IMR-90 (cell line): Measurements from ENCODE around the gene PNPLA5.

Source experiments
- POLR2A ChIP-seq: IDR thresholded peaks from 2 replicates; pipeline ENCODE4 v1.6.1; 2012; ENCODE audit warnings: mild to moderate bottlenecking, low read depth, low read length
- TF ChIP-seq, protein P1 (sequence below): conservative IDR thresholded peaks from 2 replicates; pipeline ENCODE4 v1.5.1; 2012; ENCODE audit warnings: mild to moderate bottlenecking, low read depth, low read length, improper control_type of control experiment
- TF ChIP-seq, protein P2 (sequence below): fragments of 150-350 bp; IDR thresholded peaks from 2 replicates; pipeline ENCODE4 v1.6.1; 2017; ENCODE audit warnings: mild to moderate bottlenecking, antibody characterized with exemption, low read length, low read depth

DNA sequence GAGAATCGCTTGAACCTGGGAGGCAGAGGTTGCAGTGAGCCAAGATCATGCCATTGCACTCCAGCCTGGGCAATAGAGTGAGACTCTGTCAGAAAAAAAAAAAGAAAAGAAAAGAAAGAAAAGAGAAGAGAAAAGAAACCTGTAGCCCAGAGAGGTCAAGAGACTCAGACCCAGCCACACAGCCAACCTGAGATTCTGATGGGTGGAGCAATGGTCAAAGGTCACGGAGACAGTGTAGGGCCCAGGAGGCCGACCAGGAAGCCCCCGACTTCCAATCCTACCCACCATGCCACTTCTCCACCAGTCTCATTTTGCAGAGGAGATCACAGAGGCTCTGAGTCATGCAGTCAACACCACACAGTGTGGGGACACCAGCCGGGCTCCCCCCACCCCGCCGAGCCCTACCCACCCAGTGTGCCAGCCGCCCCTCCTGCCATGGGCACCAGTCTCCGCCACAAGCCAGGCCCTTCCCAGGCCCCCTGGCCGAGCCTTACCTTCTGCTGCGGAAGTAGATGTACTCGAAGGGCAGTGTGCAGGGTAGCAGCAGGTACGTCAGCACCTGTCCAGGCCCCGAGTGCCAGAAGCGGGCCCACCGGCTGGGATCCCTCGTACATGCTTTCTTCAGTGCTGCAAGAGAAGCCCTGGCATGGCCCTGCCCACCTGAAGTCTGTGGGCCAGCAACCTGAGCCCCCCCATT, 7.9 kb downstream of the PNPLA5 start:
- no peak for TF ChIP-seq POLR2A
- TF ChIP-seq, protein P1, sequence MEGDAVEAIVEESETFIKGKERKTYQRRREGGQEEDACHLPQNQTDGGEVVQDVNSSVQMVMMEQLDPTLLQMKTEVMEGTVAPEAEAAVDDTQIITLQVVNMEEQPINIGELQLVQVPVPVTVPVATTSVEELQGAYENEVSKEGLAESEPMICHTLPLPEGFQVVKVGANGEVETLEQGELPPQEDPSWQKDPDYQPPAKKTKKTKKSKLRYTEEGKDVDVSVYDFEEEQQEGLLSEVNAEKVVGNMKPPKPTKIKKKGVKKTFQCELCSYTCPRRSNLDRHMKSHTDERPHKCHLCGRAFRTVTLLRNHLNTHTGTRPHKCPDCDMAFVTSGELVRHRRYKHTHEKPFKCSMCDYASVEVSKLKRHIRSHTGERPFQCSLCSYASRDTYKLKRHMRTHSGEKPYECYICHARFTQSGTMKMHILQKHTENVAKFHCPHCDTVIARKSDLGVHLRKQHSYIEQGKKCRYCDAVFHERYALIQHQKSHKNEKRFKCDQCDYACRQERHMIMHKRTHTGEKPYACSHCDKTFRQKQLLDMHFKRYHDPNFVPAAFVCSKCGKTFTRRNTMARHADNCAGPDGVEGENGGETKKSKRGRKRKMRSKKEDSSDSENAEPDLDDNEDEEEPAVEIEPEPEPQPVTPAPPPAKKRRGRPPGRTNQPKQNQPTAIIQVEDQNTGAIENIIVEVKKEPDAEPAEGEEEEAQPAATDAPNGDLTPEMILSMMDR = no peak
- TF ChIP-seq, protein P2, sequence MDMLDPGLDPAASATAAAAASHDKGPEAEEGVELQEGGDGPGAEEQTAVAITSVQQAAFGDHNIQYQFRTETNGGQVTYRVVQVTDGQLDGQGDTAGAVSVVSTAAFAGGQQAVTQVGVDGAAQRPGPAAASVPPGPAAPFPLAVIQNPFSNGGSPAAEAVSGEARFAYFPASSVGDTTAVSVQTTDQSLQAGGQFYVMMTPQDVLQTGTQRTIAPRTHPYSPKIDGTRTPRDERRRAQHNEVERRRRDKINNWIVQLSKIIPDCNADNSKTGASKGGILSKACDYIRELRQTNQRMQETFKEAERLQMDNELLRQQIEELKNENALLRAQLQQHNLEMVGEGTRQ = no peak
